Activated CD4-positive, alpha-beta T cell treated with anti-CD3 and anti-CD28 coated beads, Interleukin-2, amount 50 U/mL, for 16 hours (primary cell): ENCODE data around the gene TCFL5.
A peak's percentile ranks its signal among the peaks of the same experiment; 100 is the strongest.

Experiments used
- DNase-seq: peaks from one replicate; pipeline ENCODE4 v3.0.0-alpha.2; 2020

TCFL5 gene

DNA sequence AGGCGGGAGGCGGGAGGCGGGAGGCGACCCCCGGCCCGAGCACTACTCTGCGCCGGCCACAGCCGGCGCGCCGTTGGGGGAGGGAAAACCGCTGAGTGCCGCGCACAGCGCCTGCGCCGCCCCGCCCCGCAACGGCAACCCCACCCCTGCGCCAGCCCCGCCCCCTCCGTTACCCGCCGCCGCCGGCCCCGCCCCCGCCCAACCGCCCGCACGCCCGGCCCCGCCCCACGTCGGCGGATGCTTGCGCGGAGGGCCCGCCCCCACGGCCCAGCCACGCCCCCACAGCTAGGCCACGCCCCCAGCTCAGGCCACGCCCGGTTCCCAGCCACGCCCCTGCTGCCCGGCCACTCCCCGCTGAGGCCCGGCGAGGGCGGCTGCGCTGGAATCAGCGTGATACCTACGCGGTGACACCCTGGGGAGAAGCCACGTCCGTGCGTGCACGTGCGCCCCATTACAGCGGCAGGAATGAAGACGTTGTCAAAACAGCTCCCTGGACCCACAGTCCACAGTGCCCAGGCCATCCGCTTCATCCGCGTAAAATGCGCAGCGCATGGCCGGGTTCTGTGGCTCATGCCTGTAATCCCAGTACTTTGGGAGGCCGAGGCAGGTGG is at the start of gene TCFL5:
Gene TCFL5 (minus strand): TSS at position 97 of the 611 bp plus-strand sequence. CDS start 152 bp downstream, outside the sequence.
- DNase-seq: peak; percentile 93

DNA sequence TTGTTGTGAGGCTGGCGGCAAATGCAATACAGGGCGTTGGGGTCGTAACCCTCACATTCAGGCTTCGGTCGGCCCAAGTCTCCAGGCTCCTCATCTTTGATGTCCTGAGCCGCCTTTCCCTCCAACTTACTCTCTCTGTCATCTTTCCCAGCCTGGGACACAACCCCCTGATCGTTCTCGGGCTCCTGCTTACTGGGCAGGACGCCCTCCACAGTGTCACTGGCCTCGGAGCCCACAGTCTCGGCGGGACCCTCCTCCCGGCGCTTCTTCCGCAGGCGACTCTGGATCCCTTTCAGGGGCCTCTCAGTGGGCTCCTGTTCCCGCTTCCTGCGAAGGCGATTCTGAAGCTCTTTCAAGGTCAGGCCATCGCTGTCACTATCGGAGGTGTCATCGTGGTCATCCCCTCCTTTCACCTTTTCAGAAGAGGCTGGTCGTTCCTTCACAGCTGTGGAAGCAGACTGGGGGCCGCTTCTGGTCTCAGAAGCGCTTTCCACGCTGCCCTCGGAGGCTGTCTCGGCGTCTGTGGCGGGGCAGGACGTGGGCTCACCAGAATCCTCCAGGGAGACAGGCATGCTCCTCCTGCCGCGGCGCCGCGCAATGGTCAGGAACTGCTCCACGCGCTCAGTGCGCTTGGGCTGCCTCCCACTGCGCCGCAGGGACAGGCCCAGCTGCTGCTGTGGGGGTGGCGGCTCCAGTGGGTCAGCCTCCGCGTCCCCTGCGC is 49.3 kb upstream of the TCFL5 start:
- no peak for DNase-seq

- no peak for DNase-seq
These were observed 48.7 kb upstream of the TCFL5 start for GRCh38 chr20:62910217-62910766.

- no peak for DNase-seq
These were observed 47.6 kb upstream of the TCFL5 start for GRCh38 chr20:62908971-62909791.

DNA sequence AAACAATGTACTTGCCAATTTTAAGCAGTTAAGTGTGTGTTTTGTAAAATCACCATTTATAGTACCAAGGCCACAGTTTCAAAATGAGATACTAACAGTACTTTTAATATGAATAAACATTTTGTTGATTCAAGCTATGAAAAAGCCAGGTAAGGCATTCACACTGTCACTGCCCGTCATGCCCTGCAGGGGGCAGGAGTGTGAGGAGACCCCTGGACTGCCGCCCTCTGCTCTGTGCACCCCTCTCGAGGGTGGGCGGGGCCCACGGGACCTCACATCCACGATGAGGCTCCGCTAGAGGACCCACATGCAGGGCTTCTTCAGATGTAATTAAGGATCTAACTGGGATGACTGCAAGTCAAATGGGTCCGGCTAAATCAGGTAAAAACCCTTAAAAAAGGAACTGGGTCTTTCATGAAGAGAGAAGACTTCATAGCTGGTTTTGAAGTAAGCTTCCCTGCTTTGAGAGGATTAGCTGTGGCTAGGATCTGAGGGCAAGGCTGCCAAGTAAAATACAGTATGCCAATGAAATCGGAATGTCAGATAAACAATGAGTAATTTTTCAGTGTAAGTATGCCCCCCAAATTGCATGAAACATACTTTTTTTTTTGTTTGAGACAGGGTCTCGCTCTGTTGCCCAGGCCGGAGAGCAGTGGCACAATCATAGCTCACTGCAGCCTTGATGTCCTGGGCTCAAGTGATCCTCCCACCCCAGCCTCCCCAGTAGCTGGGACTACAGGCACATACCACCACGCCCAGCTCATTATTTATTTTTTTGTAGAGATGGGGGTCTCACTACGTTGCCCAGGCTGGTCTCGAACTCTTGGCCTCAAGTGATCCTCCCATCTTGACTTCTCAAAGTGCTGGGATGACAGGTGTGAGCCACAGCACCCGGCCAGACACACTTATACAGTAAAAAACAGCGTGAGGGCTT is 46.0 kb upstream of the TCFL5 start:
- no peak for DNase-seq

DNA sequence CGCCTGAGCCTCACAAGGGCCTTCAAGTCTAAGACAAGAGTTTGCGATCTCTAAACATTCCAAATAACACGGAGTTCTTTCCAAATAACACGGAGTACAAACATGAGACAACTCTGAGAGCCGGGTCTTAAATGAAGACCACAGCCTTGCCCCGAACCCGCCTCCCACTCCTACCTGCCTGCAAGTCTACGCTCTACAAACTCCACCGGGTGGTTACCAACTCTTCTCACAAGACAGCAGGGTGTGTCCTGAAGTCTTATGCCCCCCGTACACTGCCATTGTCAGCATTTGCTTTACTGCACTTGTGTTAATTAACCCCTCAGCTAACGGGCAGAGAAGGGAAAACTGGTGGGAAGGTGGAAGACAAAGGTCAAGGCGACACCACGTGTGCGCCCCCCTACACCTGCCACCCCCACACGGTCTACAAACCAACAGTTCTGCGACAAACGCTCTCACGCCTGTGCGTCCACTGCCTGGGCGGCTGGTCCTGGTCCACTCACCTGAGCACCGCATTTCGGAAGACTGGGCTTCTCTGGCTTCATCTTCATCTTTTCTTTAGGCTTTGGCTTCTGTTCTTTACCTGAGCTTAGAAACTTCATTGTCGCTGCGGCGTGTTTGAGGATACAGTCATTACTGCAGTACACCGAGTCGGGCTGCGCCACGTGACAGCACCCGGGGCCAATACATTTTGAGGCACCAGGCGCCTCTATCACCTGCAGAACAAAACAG is 45.2 kb upstream of the TCFL5 start:
- DNase-seq: no peak

- DNase-seq: no peak
These were observed 44.6 kb upstream of the TCFL5 start for GRCh38 chr20:62906209-62906608.

- no peak for DNase-seq
These were observed 44.0 kb upstream of the TCFL5 start for GRCh38 chr20:62905536-62906117.

DNA sequence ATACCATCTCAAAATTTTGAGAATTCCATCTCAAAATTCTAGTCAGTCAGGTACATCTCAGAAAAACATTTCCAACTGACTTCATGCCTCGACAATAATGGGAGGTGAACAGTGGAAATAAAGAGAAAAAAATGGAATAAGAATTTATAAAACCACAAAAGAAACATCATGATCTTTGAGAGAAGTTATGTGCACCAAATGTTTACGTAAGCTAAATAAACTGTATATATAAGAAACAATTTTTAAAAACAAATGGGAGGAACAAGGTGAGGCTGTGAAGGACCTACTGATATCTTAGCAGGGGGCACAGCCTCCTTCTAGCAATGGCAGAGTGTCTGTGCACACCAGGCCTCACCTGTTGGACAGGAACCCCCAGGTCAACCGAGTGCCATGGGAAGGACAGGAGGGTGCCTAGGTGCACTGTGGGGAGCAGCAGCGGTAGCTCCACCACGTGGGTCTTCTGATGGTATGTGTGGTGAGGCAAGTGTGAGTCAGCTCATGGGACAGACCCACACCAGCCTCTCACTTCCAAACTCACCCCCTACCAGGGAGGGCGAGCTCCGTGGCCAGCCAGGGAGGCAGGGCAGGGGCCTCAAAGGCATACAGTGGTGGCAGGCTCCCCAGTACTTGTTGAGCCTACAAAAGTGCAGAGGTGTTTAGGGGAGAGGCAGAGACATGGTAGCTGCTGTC is 41.4 kb upstream of the TCFL5 start:
- DNase-seq: no peak

DNA sequence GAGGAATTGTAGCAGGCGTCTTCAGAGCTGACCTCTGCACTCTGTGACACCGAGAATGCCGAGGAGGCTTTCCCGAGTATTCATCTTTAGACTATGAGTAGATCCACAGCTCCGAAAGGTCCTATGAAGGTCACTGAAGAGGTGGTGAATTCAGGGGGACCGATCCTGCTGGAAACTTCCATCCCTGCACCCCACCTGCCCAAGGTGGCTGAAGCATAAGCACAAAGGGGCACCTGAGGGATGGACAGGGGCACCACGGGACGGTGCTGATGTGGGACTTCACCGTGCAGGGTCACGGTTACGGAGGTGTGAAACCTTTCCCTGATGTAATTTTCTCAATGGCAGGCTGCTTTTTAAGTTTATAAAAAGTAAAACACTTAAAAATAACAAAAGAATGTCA is 40.3 kb upstream of the TCFL5 start:
- DNase-seq: no peak

DNA sequence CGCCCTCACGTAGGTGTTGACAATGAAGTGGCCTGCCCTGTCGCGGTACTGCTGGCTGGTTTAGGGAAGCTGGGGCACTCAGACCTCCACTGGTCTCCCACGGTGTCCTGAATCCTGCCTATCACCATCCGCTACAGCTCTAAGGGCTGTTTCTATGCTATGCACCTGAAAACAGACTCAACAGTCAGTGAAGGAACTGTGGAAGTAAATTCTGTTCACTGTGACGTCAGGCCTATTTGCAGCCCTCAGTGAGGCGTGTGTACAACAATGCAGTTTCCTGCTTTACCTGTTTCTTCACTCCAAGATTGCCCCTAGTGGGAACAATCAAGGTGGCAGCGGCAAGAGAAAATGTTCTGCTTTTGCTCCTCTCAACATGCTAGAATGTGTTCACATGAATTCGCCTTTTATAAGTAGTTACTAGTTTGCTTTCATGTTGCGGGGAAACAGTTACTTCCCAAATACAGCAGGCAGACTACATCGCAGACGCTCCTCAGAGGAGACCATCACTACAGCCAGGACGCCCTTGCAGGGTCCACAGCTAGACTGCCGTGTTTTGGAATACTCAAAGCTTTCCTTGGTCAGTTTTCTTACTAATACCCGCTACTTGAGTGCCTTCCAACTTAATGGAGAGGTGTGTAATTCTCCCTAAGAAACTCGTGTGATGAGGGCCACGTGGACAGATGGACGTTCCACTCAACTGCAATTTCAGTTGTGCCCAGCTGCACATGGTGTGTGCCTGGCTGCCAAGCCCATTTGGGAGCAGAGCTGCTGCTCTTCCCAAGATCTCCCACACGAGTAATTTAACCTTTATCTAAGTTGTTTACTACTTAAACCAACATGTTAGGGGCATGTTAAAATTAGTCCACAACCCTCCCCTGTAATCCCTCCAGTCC is 39.3 kb upstream of the TCFL5 start:
- no peak for DNase-seq

- DNase-seq: peak; percentile 80
These were observed 38.5 kb upstream of the TCFL5 start for GRCh38 chr20:62900052-62900691.

DNA sequence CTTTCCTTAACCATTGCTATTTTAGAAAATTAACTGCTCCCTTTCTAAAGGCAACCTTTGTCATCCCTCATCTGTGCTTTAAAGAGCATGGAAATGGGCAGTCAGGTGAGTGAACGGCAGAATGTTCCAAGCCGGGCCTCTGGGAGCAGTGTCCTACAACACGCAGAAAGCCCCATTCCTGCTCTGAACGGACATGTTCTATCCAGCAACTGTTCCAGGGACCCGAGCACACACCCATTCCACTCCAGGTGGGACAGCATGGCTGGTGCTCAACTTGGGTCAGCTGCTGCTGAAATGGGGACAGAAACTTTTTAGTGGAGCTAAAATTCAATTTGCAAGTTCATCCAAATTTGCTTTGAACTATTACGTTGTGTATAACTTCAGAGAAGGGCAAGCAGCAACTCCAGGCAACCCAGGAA is 38.0 kb upstream of the TCFL5 start:
- no peak for DNase-seq

DNA sequence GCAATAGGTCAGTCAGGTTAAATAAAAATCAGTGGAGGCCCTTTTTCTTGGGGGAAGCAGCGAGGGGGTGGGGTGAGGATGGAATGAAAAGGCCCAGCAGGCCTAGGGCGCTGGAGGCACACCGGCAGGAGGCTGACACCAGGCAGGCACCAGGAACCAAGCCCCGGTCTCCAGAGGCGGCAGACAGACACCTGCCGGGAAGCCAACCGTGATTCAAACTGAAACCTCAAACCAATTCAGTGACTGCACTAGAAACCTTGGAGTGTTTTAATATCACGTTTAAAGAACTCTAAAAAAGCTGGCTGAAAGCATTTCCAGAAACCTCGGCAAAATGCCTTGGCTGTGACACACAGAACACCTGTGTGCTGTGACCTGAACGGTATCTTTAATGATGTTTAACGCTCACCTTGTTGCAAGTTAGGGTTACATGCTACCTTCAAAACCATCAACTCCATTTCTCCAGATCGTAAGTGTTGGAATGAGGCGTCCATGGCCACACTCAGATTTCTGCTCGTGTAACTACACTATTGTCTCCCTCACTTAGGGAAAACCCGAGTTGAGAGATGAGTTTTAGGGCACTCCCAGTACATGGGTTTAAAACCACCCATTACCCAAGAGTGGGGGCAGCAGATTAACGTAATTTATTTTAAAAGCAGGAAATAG is 37.5 kb upstream of the TCFL5 start:
- DNase-seq: peak; percentile 87

DNA sequence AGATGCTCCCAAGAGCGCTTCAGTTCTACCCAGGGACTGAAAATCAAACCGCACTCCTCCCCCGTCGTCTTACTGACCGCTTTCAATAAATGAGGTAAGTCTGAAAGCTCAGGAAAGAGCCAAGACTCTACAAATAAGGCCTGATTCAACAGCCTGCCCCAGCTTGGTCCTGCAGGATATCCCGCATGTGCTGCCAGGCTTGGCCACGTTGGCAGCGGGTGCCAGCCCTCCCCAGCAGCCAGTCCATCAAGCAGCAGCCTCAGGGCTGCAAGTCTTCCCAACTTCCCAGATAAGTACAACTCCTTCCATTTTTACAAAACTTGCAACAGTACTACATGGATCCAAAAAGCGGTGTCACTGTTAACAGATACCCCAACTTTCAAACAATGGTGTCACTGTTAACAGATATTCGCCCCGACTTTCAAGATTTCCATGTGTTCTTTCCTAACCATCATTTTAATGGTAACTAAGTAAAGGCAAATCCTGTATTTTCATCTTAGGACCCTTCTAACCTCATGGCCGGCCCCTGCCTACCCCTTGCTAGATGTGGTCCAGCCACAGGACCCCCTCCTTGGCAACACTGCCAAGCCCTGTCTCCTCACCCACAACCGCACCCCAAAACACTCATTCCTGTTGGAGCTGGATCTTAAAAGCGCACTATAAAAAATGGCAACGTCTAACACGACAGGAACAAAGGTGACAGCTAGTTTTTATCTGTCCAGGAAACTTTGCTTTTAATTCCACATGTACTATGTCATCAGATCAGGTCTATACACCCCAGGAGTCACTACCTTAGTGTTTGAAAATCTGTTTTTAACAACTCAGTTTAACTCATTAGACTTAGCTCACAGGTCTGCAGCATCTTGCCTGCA is 36.7 kb upstream of the TCFL5 start:
- no peak for DNase-seq

- DNase-seq: no peak
These were observed 36.0 kb upstream of the TCFL5 start for GRCh38 chr20:62897666-62898065.

- DNase-seq: no peak
These were observed 34.9 kb upstream of the TCFL5 start for GRCh38 chr20:62896526-62896925.
